HG02642 (cell line): ENCODE data around the gene NHSL2.

ENCODE experiments used
- ATAC-seq: cut with Tn5 transposase; IDR thresholded peaks from one replicate; pipeline ENCODE4 v1.9.1; 2021; ENCODE audit warnings: mild to moderate bottlenecking; ENCODE audit not compliant: unreplicated experiment, poor library complexity

Gene NHSL2

DNA sequence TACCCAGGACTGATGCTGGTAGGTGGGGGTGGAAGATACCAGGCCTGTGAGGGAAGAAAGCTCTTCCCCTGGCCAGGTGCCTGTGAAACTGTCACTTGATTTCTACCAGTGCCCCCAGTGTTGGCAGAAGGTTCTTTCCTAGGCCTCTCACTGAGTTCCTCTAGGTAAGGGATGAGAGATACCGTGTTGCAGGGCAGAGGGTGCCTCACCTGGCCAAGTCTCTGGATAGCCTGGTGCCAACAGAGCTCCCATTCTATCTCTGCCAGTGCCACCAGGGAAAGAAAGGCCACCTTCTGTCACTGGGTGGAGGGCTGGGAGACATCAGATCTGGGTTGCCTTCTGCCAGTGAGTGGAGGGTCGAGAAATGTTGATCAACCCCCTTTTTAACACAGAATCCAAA is 127.0 kb downstream of the NHSL2 start:
- no peak for ATAC-seq

DNA sequence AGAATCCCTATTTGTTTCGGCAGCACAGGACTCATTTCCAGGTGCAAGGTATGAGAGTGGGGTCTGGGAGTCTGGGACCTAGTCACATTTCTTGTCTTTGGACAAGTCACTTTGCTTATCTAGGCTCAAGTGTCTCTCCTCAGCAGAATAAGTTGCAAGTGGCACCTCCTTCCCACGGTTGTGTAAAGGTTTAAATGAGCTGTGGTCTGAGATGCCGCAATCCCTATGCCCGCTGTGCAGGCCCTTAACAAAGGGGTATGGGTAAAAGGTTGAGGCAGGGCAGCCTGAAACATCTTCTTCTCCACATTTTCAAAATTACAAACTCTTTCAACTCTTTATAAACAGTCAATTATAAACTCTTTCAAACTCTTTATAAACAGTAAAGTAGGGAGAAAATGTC is 127.4 kb downstream of the NHSL2 start:
- no peak for ATAC-seq

- no peak for ATAC-seq
Measured at GRCh38 chrX:72038868-72039267, 128.2 kb downstream of the NHSL2 start.

DNA sequence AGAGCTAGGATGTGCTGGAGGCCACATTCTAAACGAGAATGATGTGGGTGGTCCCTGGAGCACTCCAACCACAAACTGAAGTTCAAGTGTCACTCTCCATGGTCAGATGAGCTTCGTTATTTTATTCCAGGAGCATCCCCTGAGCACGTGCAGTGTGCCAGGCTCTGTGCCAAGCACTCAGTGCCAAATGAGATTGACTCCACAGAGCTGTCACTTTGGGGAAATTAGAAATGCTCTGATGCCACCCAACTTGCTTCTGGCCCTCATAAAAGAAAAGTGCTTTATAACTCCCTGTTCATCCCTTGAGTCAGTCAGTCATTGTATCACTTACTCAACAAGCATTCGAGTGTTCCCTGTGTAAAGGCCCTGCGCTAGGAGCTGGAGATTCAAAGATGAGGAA is 129.9 kb downstream of the NHSL2 start:
- ATAC-seq = no peak

- ATAC-seq = no peak
Measured at GRCh38 chrX:72041176-72041575, 130.5 kb downstream of the NHSL2 start.

GRCh38 chrX:72041871-72042851 is 131.5 kb downstream of the NHSL2 start:
- ATAC-seq = no peak

DNA sequence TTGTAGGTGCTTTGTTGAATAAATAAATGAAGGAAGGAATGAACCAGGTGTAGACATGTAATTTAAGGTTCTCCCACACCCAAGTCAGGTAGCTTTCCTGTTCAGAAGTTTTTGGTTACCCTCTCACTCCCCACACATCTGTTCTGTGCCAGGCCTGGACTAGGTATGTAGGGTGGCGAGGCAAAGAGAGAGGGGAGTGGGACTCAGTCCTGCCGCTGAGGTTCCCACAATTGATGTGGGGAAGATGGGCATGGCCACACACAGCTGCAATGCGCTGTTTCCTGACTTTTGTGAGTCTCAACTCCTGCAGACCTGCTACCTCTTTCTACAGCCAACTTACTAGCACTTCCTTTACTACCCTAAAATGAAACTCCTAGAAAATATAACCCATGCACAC is 132.2 kb downstream of the NHSL2 start:
- ATAC-seq = no peak

GRCh38 chrX:72043636-72044035 is 133.0 kb downstream of the NHSL2 start:
- ATAC-seq = no peak

GRCh38 chrX:72045141-72045540 is 134.5 kb downstream of the NHSL2 start:
- ATAC-seq = no peak

DNA sequence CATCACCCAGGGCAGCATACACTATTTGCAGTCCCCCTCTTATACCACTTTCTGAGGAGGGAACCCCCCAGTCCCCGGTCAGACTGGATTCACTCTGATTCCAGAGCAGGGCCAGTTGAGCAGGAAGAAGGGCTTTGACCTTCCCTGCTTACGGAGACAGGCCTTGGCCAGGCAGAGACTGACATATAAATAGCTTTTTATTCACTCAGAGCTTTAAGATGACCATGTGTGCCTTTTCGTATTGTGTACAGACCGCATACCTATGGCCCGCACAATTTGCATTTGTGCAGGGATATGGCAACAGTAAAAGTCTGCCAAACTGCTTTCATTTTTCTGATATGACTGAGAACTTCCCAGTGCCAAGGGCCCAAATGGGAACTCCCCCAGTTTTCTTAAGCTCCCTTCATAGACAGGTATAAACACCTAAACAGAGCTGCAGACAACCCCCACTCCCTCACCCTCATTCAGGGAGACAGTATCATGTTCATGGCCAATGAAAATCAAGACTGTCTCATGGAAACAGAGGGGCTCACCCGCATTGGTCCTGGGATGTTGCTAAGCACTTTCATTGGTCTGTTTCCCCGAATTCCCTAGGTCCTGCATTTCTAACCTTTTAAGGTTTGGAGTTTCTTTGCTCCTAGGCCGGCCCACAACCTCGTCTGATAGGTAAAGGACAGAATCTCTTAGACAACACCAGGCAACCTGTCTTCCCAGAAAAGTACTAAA is 135.1 kb downstream of the NHSL2 start:
- ATAC-seq = no peak

GRCh38 chrX:72046447-72046846 is 135.8 kb downstream of the NHSL2 start:
- no peak for ATAC-seq

DNA sequence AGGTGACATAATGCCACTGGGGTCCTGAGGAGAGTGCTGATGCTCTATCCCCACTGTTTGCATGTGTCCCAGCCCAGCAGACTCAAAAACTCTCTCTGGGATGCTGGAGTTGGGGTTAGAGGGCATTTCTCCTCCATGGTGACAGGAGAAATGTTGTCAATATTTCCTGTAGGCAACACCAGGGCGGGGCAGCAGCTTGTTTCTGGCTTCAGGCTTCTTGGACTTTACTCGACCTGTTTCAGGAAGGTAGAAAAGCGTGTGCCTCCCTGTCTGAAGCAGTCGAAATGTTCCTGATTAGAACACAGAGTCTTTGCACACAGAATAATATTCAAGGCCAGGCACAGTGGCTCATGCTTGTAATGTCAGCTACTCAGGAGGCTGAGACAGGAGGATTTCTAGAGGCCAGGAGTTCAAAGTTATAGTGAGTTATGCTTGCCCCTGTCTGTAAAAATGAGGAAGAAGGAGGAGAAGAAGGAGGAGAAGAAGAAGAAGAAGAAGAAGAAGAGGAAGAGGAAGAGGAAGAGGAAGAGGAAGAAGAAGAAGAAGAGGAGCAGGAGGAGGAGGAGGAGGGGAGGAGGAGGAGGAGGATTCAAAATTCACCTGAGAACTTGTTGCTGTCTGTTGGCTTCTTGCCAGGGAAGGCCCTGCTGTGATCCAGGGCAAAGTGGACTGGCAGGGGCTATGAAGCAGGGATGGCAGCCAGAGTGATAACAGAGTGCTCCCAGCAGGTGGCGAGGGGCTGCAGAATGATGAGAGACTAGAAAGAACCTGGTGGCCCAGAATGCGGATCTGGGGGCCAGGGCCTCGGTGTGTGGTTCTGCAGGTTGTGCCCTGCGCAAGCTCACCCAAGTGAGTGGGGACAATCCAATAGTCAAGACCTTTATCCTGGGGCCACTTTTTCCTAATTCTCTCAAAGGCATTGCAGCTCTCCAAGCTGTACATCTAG is 138.1 kb downstream of the NHSL2 start:
- no peak for ATAC-seq

DNA sequence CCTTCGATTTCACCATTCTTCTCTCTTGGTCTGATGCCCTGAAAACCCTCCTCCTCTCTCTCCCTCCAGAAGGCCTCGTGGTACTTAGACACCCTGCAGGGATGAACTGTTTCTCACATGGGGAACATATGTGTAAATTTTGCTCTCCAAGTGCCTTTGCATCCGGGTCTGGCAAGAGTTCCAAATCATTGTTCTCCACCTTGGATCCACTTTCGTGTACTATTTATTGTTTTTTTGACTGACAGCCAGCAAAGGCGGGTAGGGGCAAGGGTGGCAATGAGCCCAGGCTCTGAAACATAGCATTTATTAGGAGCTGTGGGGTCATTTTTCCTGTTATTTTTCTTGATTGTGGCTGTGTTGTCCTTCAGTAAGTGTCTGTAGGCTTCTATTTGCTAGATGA is 139.4 kb downstream of the NHSL2 start:
- no peak for ATAC-seq

GRCh38 chrX:72051589-72051988 is 140.9 kb downstream of the NHSL2 start:
- no peak for ATAC-seq

DNA sequence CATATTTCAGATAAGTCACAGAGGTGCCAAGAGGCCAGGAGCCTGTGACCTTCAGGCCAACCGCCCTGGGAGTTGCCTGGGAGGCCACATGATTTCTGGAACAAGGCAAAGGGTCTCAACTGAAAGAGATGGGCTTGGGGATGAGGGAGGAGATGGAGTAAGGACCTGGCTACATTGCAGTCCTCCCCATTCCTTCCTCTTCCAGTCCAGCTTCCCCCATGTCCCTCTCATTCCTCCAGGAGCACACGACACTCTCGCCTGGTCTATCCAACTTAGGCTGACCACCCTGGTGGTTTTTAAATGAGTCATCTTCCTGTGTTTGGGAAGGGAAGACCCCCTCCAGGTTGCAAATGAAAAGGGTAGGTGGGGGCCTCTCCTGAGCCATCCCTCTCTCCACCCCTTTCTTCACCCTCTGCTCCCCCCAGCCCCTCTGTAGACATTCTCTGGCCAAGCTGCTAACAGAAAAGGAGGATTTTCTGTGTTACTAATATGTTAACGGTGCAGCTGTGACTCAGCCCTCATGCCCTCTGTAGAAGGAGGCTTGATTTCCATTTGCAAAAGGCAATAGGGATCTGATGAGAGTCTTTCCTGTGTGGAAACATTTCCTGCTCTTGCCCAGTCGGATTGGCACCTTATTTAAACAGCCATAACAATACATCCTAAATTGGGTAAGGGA is 141.9 kb downstream of the NHSL2 start:
- ATAC-seq = no peak

- no peak for ATAC-seq
Measured at GRCh38 chrX:72053508-72053907, 142.9 kb downstream of the NHSL2 start.

DNA sequence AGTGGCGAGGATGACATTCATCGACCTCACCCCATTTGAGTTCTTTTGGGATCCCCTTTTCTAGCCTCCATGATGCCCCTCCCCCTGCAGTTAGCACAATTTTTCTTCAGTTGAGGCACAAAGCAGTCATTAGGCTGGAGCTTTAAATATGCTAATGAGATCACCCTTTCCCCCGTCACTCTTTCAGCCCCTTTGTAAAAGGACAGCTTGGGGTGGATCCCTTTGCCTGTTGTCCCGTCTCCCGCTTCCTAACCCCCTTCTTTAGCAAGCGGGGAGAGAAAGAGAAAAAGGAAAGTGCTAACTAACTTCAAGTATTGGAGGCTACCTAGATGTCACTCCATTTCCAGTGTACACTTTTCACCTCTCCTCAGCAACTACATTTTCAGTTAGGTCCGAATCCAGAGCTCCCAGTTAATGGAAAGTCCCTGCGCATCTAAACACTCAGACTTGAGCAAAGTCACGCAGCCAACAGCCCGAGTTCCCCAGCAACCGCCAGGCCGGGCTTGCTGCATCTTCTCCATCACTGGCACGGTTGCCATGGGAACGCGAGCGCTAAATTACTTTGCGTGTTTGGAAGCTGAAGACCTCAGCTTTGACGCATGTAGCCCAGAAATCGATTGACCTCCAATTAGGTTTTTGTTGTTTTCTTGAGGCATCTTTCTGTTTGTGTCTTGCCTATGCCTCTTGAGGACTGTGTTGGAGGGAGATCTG is 144.3 kb downstream of the NHSL2 start:
- ATAC-seq = no peak

- ATAC-seq = no peak
Measured at GRCh38 chrX:72057331-72057730, 146.7 kb downstream of the NHSL2 start.

GRCh38 chrX:72057849-72058248 is 147.2 kb downstream of the NHSL2 start:
- no peak for ATAC-seq
